Hippocampal formation (tissue), 2 donors: ENCODE measurements around the gene RAB24.
A peak's percentile ranks its signal among the peaks of the same experiment; 100 is the strongest.

ENCODE experiments used
- DNase-seq, 2 donors: peaks; one replicate each; lab custom pipeline; 2025; lab: John Stamatoyannopoulos, UW

The RAB24 gene

GRCh38 chr5:177333420-177334154 is 30.1 kb upstream of the RAB24 start:
- DNase-seq = no peak

GRCh38 chr5:177332896-177333260 is 29.4 kb upstream of the RAB24 start:
- DNase-seq = no peak

GRCh38 chr5:177332031-177332895 is 28.7 kb upstream of the RAB24 start:
- DNase-seq = no peak

GRCh38 chr5:177330991-177331842 is 27.7 kb upstream of the RAB24 start:
- DNase-seq = no peak

GRCh38 chr5:177329883-177330282 is 26.4 kb upstream of the RAB24 start:
- DNase-seq = no peak

- DNase-seq = no peak
Observed at GRCh38 chr5:177328545-177329231, 25.2 kb upstream of the RAB24 start.

- DNase-seq = no peak
Observed at GRCh38 chr5:177327539-177328522, 24.3 kb upstream of the RAB24 start.

- no peak for DNase-seq
Observed at GRCh38 chr5:177325868-177326381, 22.4 kb upstream of the RAB24 start.

- DNase-seq = peak in 1 of 2 donors; percentile 36
Observed at GRCh38 chr5:177320879-177321278, 17.4 kb upstream of the RAB24 start.

- no peak for DNase-seq
Observed at GRCh38 chr5:177319913-177320588, 16.5 kb upstream of the RAB24 start.

- peak; percentile 21 to 26 for DNase-seq
Observed at GRCh38 chr5:177317959-177318377, 14.4 kb upstream of the RAB24 start.

GRCh38 chr5:177316005-177316404 is 12.5 kb upstream of the RAB24 start:
- DNase-seq = no peak

- DNase-seq = no peak
Observed at GRCh38 chr5:177315411-177315810, 11.9 kb upstream of the RAB24 start.

GRCh38 chr5:177314376-177315342 is 11.1 kb upstream of the RAB24 start:
- DNase-seq = no peak

- no peak for DNase-seq
Observed at GRCh38 chr5:177313561-177314259, 10.2 kb upstream of the RAB24 start.

GRCh38 chr5:177312649-177313181 is 9.2 kb upstream of the RAB24 start:
- DNase-seq = no peak
